Left ventricle myocardium superior (tissue), 1 donor: Measurements from ENCODE around the gene PCBP3. TPM values are rescaled to one million over a fixed set of nuclear protein-coding genes. Genes with fewer than 3 reads are reported as not detected.

ENCODE experiments used
- ATAC-seq: fragments of 200-7000 bp; cut with Tn5 transposase; one replicate; pipeline ENCODE4 v1.9.1; 2020; ENCODE audit warnings: mild to moderate bottlenecking, moderate library complexity
- DNase-seq: peaks from one replicate; pipeline ENCODE4 v3.0.0-alpha.2; 2020
- intact Hi-C: fragments of 100-400 bp; cut with micrococcal nuclease; formaldehyde crosslinking; loops from one replicate; pipeline ENCODE4 v1.11.0; 2022
- total RNA-seq: library from RNA; stranded (reverse); fragmentation: NEBNext Ultra II Directional; extraction: Animal tissue kit (Norgen Biotek cat#: 25700); gene quantifications from one replicate; pipeline ENCODE4 v1.2.1, GENCODE V29; 2021
- donor health status: DM: no; HTN: yes; CAD: no; lungs with severe emphysema.

Gene PCBP3
- total RNA-seq, 1 donor from 2014 or later: 2.7 TPM

- intact Hi-C loops: no loop called here
- ATAC-seq (no peak), DNase-seq (peak; percentile 23)
Measured at GRCh38 chr21:45991606-45992300, 348.2 kb downstream of the PCBP3 start.

Other genes starting within 250 kb of the PCBP3 start
- 52.4 TPM for gene COL18A1, start 238.6 kb upstream of the PCBP3 start, total RNA-seq
- 7.6 TPM for gene SLC19A1, start 101.3 kb upstream of the PCBP3 start, total RNA-seq